ENCODE data around the gene WDR37. TPM values are rescaled to one million over a fixed set of nuclear protein-coding genes. Genes with fewer than 3 reads are reported as not detected.

The WDR37 gene
- total RNA-seq, 1 donor from 2014 or later, result 20.8 TPM

DNA sequence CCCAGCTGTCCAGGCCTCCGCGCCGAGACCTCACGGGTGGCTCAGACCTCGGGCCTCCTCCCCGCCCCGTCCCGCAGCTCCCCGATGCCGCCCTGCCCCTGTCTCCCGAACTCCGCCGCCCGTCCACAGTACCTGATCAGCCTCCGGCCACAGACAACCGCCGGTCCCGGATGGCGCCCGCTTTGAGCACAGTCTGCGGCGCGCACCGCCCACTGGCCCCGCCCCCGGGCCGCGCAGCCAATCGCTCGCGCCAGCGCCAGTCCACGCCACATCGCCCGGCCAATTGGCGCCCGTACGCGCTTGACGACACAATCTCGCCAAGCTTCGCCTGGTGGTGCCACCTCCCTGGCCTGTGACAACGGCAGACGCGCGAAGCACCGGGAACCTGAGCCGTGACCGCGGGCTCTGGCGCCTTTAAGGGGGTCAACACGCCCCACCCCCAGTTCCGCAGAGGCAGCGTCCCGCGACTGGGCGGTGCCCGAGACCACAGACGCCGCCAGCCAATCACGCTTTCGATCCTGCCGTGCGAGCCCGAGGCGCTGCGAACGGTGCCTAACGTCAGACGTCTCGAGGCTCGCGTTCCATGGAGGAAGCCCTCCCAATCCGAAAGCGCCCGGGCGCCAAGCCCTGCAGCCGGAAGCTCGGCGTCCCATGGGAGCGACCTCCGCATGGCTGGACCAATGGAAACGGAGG lies 7.3 kb upstream of the WDR37 start, which contains the start of gene IDI1:
Gene IDI1, minus strand, starts transcription at position 388 of the 693 bp plus-strand sequence. Its CDS starts 116 bp downstream, at position 272.
- no peaks in the 10 kb centered on the region for H3K27me3 Mint-ChIP-seq (ENCODE audit: low read depth)
- H3K4me3 Mint-ChIP-seq, result peak within 1 kb of the TSS; percentile 92
- DNase-seq (ENCODE audit: low spot score in 2 of 2, unreplicated experiment in 2 of 2), result peak; percentile 93 to 97
- H3K36me3 Mint-ChIP-seq, result peaks cover 9% of the 10 kb centered on the region
- peaks cover 54% of the 10 kb centered on the region for H3K4me1 Mint-ChIP-seq
- TF ChIP-seq, protein P1, sequence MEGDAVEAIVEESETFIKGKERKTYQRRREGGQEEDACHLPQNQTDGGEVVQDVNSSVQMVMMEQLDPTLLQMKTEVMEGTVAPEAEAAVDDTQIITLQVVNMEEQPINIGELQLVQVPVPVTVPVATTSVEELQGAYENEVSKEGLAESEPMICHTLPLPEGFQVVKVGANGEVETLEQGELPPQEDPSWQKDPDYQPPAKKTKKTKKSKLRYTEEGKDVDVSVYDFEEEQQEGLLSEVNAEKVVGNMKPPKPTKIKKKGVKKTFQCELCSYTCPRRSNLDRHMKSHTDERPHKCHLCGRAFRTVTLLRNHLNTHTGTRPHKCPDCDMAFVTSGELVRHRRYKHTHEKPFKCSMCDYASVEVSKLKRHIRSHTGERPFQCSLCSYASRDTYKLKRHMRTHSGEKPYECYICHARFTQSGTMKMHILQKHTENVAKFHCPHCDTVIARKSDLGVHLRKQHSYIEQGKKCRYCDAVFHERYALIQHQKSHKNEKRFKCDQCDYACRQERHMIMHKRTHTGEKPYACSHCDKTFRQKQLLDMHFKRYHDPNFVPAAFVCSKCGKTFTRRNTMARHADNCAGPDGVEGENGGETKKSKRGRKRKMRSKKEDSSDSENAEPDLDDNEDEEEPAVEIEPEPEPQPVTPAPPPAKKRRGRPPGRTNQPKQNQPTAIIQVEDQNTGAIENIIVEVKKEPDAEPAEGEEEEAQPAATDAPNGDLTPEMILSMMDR (IDR thresholded peaks at IDR 0.05; ENCODE audit: unreplicated experiment), result no peak
- peak within 1 kb of the TSS; percentile 100 for H3K27ac Mint-ChIP-seq
- H3K9me3 Mint-ChIP-seq, result no peaks in the 10 kb centered on the region

DNA sequence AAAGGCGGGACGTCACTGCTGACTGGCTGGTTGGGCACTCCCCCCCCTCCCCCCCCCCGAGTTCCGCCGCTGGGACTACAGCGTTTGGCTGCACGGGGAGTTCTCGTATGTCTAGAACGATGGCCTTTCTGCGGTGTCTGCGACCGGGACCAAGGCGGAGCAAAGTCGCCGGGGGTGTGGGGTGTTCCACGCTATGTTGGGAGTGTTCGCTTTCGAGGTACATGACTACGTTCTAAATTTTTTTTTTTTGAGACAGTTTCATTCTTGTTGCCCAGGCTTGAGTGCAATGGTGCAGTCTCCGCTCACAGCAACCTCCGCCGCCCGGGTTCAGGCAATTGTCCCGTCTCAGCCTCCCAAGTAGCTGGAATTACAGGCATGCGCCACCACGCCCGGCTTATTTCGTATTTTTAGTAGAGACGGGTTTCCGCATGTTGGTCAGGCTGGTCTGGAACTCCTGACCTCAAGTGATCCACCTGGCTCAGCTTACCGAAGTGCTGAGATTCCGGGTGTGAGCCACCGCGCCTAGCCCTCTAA lies 6.7 kb upstream of the WDR37 start:
- TF ChIP-seq, protein P1 (IDR thresholded peaks at IDR 0.05; ENCODE audit: unreplicated experiment), result no peak
- peak overlapping the region; percentile 92 for H3K4me3 Mint-ChIP-seq
- no peaks in the 10 kb centered on the region for H3K9me3 Mint-ChIP-seq
- H3K27ac Mint-ChIP-seq, result peak overlapping the region; percentile 100
- DNase-seq (ENCODE audit: low spot score in 2 of 2, unreplicated experiment in 2 of 2), result peak in 1 of 2 experiments; percentile 65
- H3K4me1 Mint-ChIP-seq, result peaks cover 54% of the 10 kb centered on the region
- no peaks in the 10 kb centered on the region for H3K27me3 Mint-ChIP-seq (ENCODE audit: low read depth)
- H3K36me3 Mint-ChIP-seq, result peaks cover 9% of the 10 kb centered on the region

DNA sequence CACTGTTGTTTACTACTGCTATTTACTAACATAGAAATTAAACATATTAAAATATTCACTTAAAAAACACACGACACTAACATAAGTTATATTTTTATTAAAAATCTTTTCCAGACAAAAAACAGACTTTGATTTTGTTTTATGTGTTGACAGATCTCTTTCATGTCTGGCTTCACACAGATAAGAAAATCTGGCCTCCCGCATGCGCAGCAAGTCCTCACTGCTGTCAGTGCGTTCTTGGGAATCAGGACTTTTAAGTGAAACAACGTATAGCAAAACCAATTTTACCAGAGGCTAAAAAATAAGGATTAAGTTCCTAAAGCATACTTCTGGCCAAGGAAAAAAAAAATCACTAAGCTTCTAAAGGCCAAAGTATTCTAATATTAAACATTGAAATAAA lies 6.0 kb upstream of the WDR37 start:
- Mint-ChIP-seq H3K4me3 (peak overlapping the region; percentile 92), H3K4me1 (peaks cover 55% of the 10 kb centered on the region), H3K27ac (peak overlapping the region; percentile 100), H3K9me3 (no peaks in the 10 kb centered on the region), H3K27me3 (ENCODE audit: low read depth) (no peaks in the 10 kb centered on the region), H3K36me3 (peaks cover 9% of the 10 kb centered on the region)
- TF ChIP-seq, protein P1 (IDR thresholded peaks at IDR 0.05; ENCODE audit: unreplicated experiment), result no peak
- DNase-seq (ENCODE audit: low spot score in 2 of 2, unreplicated experiment in 2 of 2), result no peak

DNA sequence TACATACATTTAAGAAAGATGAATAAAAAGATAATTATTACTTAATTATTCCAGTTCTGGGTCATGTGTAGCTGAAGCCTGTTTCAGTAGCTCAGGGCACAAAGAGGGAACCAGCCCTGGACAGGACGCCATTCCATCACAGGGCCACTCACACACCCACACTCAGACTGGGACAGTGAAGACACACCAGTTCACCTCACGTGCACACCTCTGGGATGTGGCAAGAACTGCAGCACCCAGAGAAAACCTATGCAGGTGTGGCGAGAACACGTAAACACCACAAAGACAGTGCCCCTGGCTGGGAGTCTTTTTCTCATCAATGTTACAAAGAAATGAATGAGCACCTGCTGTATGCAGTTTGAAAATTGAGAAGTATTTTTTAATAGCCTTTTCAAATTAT lies 5.6 kb upstream of the WDR37 start:
- Mint-ChIP-seq H3K4me3 (peak overlapping the region; percentile 92), H3K27ac (peak overlapping the region; percentile 100), H3K27me3 (ENCODE audit: low read depth) (no peaks in the 10 kb centered on the region), H3K36me3 (peaks cover 9% of the 10 kb centered on the region), H3K4me1 (peaks cover 56% of the 10 kb centered on the region), H3K9me3 (no peaks in the 10 kb centered on the region)
- TF ChIP-seq, protein P1 (IDR thresholded peaks at IDR 0.05; ENCODE audit: unreplicated experiment), result no peak
- DNase-seq (ENCODE audit: low spot score in 2 of 2, unreplicated experiment in 2 of 2), result no peak

DNA sequence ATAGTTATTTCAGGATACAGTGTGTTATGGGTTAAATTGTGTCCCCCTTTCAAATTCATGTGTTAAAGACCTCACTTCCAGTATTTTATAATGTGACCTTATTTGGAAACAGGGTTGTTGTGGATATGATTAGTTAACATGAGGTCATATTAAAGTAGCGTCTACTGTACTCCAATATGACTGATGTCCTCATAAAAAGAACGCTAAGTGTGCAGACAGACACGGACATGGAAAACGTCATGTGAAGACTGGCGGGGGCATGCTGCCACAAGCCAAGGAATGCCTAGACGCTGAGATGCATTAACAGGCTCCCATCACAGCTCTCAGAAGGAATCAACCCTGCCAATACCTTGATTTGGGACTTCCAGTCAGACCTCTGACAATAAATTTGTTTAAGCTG lies 1.5 kb upstream of the WDR37 start:
- no peak for DNase-seq (ENCODE audit: low spot score in 2 of 2, unreplicated experiment in 2 of 2)
- TF ChIP-seq, protein P1 (IDR thresholded peaks at IDR 0.05; ENCODE audit: unreplicated experiment), result no peak
- no peaks in the 10 kb centered on the region for H3K27me3 Mint-ChIP-seq (ENCODE audit: low read depth)
- H3K36me3 Mint-ChIP-seq, result peaks cover 9% of the 10 kb centered on the region
- peak overlapping the region; percentile 94 for H3K4me3 Mint-ChIP-seq
- no peaks in the 10 kb centered on the region for H3K9me3 Mint-ChIP-seq
- peak overlapping the region; percentile 89 for H3K27ac Mint-ChIP-seq
- H3K4me1 Mint-ChIP-seq, result peaks cover 62% of the 10 kb centered on the region
